NCI-H345 (cell line): ENCODE results near the gene FBXO11.
A peak's percentile ranks its signal among the peaks of the same experiment; 100 is the strongest.

Source experiments
- DNase-seq: peaks from one replicate; lab custom pipeline; 2025; lab: John Stamatoyannopoulos, UW

The FBXO11 gene

DNA sequence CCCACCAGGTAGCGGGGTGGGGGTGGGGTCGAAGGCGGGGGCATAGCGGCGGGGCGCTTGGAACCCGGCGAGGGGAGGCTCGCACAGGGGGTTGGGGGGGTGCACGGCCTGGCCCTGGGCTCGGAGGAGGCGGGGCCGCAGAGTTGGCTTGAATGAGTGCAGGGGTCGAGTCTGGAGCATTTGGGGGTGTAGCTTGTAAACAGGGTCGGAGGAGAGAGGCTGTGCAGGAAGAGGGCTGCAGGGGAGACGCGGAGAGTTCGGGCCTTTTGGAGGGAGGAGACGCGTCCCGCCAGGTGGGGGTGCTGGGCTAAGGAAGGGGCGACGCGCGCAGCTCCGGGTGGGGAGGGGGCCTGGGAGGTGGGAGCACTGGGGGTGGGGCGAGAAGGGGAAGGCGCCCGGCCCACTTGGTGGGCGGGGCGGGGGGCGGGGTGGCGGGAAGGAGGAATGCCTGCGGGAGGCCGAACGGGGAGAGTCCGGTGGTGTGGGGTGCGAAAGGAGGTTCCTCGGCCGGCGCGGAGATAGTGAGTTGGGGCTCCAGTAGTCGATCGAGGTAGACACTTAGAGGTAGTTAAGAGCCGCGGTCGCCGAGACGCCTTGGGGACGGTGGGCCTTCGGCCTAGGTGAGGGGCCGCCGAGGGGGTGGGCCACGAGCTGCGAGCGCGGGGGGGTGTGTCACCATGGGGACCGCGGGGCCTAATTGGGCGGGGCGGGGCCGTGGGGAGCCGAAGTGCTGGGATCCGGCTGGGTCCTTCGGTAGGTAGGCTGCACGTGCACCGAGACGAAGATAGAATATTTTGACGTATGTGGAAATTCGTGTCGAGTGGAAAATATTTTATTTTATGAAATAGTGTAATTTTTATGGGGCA lies 122.6 kb downstream of the FBXO11 start:
- DNase-seq, result peak; percentile 74

DNA sequence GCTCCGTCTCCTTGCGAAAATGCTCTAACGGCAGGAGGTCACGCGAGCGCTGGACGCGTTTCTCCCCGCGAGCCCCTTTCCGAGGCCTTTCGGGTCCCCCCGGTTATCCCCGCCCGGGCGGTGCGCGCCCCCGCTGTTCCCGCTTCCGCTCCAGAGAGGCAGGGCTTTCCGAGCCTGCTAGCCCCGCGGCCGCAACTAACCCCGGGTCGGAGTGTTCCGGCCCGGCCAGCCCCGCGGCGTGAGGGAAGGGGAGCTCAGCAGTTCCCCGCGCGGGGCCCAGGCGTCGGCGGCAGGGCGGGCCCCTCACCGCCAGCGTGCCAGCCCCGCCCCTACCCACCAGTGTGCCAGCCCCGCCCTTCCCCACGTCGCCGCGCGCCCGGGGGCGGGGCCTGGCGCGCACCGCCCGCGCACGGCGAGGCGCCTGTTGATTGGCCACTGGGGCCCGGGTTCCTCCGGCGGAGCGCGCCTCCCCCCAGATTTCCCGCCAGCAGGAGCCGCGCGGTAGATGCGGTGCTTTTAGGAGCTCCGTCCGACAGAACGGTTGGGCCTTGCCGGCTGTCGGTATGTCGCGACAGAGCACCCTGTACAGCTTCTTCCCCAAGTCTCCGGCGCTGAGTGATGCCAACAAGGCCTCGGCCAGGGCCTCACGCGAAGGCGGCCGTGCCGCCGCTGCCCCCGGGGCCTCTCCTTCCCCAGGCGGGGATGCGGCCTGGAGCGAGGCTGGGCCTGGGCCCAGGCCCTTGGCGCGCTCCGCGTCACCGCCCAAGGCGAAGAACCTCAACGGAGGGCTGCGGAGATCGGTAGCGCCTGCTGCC lies 123.4 kb downstream of the FBXO11 start, which contains the start of gene MSH6:
TSS of gene MSH6 (plus strand) at position 475 of the 815 bp plus-strand sequence. CDS start at position 564, 89 bp downstream.
- DNase-seq, result peak; percentile 91

DNA sequence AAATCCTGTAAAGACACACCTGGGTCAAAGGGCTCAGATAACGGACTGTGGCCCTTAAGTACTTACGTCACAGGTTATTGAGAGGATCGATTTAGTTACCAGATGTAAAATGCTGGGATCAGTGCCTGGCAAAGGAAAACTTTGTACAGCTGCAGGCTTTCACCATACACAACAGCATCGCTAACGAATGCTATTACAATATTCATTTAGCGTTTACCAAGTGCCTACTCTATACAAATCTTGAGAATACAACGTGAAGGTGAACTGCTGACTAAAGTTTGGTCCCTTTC lies 124.0 kb downstream of the FBXO11 start:
- DNase-seq, result no peak

DNA sequence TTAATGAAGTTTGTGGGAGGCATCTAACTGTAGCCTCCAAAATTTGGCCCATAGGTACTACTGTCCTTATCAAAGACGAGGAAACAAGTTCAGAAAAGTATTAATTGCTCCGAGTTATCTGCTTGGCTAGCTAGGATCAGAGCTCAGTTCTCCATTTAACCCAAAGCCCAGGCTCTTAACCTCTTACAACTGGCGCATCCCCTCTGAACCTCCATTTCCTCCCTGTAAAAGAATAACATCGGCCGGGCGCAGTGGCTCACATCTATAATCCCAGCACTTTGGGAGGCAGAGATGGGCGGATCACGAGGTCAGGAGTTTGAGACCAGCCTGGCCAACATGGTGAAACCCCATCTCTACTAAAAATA lies 126.9 kb downstream of the FBXO11 start:
- DNase-seq, result no peak

DNA sequence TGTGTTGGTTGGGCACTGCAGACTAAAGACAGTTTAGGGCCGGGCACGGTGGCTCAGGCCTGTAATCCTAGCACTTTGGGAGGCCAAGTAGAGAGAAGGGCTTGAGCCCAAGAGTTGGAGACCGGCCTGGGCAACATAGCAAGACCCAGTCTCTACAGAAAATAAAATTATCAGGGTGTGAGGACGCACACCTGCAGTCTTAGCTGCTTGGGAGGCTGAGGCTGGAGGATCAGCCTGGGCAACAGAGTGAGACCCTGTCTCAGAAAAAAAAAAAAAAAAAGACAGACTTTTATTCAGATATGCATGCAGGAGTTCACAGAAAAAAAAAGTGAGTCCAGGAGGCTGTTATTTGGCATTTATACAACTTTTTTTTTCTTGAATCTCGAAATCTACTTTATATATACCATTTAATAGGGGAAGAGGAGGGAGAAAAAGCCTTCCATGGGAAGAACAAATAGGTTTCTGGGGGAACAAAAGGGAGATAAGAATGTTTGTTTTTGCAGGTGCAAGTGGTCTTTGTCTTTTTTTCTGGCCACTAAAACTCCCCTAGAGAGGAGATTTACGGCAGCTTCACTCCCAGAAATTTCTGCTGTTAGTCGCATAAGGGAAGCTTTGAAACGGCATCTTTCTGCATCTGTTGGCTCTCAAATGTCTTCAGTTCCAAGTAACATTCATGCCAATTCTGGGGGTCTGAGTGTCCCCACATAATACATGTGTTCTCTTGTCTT lies 127.4 kb downstream of the FBXO11 start:
- no peak for DNase-seq

DNA sequence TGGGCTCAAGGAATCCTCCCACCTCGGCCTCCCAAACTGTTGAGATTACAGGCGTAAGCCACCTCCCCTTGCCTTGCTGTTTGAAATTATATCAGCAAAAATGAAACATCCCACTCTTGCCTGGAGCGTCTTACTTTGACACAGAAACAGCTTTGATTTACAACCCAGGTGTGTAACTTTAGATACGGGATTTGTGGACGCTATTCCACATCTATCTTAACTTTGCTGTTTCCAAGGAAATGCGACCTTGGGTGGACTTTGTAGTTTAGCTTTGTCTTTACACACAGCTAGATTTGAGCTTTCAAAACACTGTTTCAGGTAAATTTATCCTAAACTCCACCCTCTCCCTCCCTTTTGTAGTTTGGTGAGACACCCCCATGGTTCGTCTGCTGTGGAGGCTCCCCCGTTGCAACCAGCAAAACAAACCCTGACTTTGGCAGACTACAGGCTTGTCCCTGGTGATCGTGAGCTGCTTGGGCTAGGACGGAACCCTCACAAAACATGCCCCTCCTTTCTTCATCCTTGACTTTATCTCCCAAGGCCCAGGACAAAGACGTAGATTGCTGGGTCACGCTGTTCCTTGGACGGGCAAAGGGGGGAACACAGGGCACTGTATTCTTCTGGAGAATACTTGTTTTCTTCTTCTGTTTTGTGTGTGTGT lies 128.9 kb downstream of the FBXO11 start:
- no peak for DNase-seq

DNA sequence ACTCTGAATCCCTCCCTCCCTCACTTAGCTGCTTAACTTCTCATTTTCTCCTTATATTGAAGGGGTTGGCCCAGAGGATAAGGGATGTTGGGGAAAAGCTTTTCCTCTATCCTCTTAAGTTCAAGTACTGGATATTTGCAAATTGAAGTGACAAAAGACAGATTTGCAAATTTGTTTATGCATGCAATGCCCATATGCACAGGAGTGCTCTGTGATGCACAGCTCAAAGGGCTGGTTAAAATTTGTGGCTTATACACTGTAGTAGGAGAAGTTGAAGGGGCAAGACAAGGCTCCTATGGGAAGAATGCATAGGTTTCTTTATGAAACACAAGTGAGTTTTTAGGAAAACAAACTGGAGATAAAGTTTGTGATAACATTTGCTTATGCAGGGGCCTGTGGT lies 131.7 kb downstream of the FBXO11 start:
- no peak for DNase-seq

DNA sequence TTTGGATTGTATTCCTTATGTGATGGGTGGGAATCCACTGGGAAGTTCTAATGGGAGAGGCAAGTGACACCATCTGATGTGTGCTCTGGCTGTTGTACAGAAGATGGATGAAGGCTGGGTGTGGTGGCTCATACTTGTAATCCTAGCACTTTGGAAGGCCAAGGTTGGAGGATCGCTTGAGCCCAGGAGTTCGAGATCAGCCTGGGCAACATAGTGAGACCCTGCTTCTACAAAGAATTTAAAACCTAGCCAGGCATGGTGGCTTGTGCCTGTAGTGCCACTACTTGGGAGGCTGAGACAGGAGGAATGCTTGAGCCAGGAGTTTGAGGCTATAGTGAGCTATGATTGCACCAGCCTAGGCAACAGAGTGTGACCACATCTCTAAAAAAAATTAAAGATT lies 134.0 kb downstream of the FBXO11 start:
- no peak for DNase-seq

DNA sequence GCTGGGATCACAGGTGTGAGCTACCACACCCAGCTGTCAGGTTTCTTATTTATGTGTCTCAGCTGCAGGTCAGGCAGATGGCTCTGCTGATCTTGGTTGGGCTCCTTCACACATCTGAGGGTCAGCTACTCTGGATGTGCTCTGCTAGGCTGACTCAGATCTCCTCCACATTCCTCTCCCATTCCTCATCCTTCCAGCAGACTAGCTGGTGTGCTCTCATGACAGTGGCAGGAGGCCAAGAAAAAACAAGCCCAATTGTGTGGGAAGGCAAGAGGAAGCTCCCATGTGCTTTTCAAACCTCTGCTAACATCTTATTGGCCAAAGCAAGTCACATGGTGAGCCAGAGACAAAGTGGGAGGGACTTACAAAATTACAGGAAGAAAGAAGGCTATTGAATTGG lies 135.1 kb downstream of the FBXO11 start:
- DNase-seq, result peak; percentile 28

DNA sequence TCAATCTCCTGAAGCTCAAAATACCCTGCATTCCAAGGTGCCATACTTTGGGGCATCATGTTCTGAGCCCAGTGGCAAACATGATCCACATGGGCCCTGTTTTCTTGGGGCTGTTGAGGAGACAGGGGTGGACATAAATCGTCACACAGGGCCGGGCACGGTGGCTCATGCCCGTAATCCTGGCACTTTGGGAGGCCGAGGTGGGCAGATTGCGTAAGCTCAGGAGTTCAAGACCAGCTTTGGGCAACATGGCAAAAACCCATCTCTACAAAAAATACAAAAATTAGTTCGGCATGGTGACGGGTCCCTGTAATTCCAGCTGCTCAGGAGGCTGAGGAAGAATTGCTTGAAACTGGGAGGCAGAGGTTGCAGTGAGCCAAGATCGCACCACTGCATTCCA lies 137.0 kb downstream of the FBXO11 start:
- DNase-seq, result no peak

DNA sequence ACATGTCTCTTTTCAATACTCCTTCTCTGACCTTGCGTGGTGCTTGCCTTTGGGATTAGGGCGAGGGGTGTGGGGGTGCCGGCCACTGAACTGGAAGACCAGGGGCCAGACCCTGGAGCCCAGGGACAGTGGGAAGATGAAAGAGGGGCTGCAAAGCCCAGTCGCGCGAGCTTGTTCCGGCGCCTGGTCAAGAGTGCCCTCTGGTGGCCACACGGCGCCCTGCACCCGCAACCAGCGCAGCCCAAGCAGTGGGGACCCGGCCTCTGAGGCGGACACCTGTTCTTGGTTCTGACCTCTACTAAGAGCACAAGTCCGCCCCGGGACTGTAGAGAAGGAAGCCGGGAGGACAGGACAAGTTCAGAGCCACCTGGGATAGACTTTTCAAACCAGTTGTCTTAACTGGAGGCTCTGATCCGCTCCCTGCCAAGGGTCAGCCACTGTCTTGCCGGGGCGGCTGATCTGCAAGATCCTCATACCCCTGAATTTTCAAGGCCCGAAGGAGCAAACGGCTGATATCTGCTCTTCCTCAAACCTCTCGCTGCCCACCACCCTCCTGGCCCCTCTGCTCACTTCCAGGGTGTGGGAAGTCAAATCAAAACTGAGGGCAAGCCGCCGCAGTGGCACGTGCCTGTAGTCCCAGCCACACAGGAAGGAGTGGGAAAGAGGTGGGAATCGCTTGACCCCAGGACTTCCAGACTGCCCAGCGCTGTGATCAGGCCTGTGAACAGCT lies 138.3 kb downstream of the FBXO11 start:
- DNase-seq, result peak; percentile 58

DNA sequence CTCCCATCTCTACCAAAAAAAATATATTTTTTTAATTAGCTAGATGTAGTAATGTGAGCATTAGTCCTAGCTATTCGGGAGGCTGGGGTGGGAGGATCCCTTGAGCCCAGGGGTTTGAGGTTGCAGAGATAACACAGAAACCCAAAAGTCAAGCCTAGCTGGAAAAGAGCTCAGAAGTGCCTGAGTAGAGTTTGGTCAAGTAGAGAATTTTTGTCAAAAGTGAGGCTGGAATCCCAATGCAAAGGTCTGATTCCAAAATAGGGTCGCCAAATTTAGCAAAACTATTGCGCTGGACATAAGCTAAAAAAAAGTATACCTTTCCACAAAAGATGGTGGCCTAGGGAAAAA lies 138.8 kb downstream of the FBXO11 start:
- DNase-seq, result no peak

DNA sequence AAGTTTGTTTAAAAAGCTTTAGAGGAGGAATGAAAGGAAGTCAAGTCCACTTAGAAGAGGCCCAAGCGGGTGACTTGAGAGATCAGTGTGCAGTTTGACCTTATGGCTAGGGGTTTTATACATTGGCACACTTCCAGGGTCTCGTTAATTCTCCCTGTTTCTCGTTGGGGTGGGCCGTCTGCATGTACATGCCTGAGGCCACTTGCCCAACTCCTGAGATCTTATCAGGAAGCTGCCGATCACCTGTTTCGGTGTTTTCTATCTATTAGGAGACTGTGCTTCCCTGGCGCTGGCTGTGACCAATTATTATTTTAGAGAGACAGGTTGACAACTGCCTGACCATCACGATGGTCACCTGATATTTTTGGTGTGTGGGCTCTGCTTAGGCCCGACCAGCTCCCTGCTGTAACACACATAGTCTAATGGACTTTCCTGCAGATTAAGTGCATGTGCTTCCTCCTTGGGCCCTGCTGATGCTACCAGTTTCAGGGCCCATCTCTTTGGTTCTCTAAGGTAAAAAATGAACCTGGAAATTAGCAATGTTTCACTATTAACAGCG lies 154.4 kb downstream of the FBXO11 start:
- DNase-seq, result no peak

DNA sequence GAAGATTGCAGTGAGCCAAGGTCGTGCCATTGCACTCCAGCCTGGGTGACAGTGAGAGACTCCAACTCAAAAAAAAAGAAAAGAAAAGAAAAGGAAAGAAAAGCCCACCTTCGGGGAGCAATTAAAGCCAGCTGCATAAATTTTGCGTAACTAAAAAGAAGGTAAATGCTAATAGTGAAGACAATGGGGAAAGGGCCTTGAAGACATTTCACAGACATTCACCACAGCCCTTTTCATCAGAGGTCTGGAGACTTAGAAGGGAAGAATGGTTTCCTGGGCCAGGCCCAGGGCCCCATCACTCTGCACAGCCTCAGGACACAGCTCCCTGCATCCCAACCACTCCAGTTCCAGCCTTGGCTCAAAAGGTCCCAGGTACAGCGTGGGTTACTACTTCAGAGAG lies 158.4 kb downstream of the FBXO11 start:
- no peak for DNase-seq

DNA sequence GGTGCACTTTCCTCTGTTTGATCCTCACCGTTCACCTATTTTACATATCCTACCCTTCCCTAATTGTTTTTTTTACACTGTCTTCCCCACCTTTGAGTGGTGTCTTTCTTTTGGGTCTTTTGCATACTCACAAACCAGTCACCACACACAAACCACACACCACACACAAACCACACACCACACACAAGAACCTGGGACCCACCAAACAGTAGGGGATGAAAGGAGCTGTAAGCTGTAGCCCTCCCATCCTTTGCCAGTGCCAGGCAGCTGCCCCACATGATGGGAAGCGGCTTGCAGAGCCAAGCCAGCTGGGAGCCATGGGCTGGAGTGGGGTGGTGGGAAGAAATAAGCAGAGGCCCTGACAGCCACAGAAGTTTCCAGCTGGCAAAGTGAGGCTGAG lies 162.2 kb downstream of the FBXO11 start:
- DNase-seq, result no peak

DNA sequence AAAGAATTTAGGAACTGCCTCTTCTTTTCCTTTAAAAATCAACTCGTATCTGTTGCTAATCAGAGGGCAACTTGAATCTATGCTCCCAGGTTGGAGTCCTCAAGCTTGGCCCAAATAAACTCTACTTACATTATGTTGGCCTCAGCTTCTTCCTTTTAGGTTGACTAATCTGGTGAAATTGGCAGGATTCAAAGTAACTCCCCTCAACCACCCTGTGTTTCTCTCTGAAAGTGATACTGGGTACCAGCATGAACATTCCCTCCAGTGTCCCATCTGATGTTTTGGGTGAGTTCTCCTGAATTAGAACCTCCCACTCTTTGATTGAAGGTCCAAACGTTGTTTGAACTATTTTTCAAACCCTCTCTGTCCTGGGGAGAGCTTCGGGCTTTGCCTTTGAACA lies 164.7 kb downstream of the FBXO11 start:
- no peak for DNase-seq

DNA sequence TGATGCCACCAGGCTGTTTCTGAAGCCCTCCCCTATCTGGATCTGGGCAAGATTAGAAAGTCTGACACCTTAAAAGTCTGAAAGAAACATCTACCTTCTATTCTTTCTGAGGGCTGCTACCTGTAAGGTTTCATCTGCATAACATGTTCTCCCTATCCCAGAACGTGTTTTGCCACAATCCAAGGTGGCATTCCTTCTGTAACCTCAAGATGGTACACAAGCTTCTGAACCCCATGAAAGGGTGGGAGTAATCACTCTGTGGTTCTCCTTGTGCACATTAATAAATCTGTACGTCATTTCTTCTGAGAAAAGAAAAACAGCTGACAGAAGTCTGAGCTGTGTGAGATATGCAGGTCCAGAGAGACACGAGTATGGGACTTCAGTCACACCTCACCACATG lies 165.2 kb downstream of the FBXO11 start:
- DNase-seq, result no peak
